HCT116 (cell line): ENCODE results near the gene SUPV3L1. TPM values are rescaled to one million over a fixed set of nuclear protein-coding genes. Genes with fewer than 3 reads are reported as not detected.

Source experiments
- ATAC-seq: fragments of 200-7000 bp; cut with Tn5 transposase; 2 replicates; pipeline ENCODE4 v1.9.1; 2020; ENCODE audit warnings: mild to moderate bottlenecking, moderate library complexity
- BruUV-seq: library from RNA; stranded (reverse); fragments of 400-500 nt; replicated peaks from 2 replicates; lab custom pipeline; 2021; lab: Mats Ljungman, UMichigan
- CTCF ChIA-PET: fragments of 300-600 bp; sonication (Branson Sonifier 250); formaldehyde crosslinking; loops from one replicate; lab custom pipeline; 2021; ENCODE audit warnings: antibody characterized with exemption; lab: Charles Lee
- POLR2A ChIA-PET: fragments of 300-600, 350-600 bp; sonication (Branson Sonifier 250); formaldehyde crosslinking; loops from one replicate; lab custom pipeline; 2021; ENCODE audit warnings: antibody characterized with exemption; lab: Charles Lee
- RAD21 ChIA-PET, 2 experiments: fragments of 300-600 bp; sonication (Branson Sonifier 250); formaldehyde crosslinking; loops; one replicate each; lab custom pipeline; 2023; ENCODE audit warnings: low total read pairs in 2 of 2; ENCODE audit not compliant: uncharacterized antibody in 2 of 2, unreplicated experiment in 2 of 2, low non-redundant PET in 1 of 2; lab: Charles Lee
- DNase-seq: peaks from one replicate; pipeline ENCODE4 v3.0.0-alpha.2; 2010; ENCODE audit warnings: low read depth, low spot score
- H2AFZ ChIP-seq: fragments of 200-600 bp; shearing (Covaris generic), sonication (generic); 2 replicates; pipeline ENCODE4 v1.6.1; 2017; ENCODE audit warnings: low read depth, mixed run types, mixed read lengths, antibody characterized with exemption, low read length; ENCODE audit not compliant: poor library complexity, severe bottlenecking
- H3K27ac ChIP-seq: 2 replicates; pipeline ENCODE4 v1.5.1; 2012; ENCODE audit warnings: low read depth, low read length
- H3K27me3 ChIP-seq: fragments of 200-600 bp; sonication (generic); 2 replicates; pipeline ENCODE4 v1.6.1; 2016; ENCODE audit warnings: mixed run types, low read length, mixed read lengths; ENCODE audit not compliant: insufficient read depth
- H3K36me3 ChIP-seq, 2 experiments: fragments of 200-500 bp in 1 of 2; fragments of 200-600 bp in 1 of 2; sonication (Bioruptor generic) in 1 of 2; sonication (generic) in 1 of 2; 2 replicates each; pipeline versions ENCODE4 v1.5.1 to v1.6.1; 2014 to 2016; ENCODE audit warnings: low read length in 2 of 2, inconsistent platforms in 1 of 2, mixed read lengths in 1 of 2, mixed run types in 1 of 2; ENCODE audit not compliant: insufficient read depth in 2 of 2, control insufficient read depth in 1 of 2
- H3K4me1 ChIP-seq, 2 experiments: fragments of 200-600 bp in 1 of 2; sonication (generic) in 1 of 2; 2 replicates each; pipeline versions ENCODE4 v1.5.1 to v1.6.1; 2012 to 2017; ENCODE audit warnings: low read length in 2 of 2, inconsistent platforms in 1 of 2, mild to moderate bottlenecking in 1 of 2, mixed read lengths in 1 of 2, mixed run types in 1 of 2, moderate library complexity in 1 of 2; ENCODE audit not compliant: insufficient read depth in 2 of 2, control insufficient read depth in 1 of 2
- H3K4me2 ChIP-seq: fragments of 200-600 bp; sonication (generic); 2 replicates; pipeline ENCODE4 v1.6.1; 2017; ENCODE audit warnings: mixed run types, low read length, mixed read lengths
- H3K4me3 ChIP-seq, 2 experiments: fragments of 200-600 bp in 1 of 2; sonication (generic) in 1 of 2; replicated peaks in 1 of 2; 2 replicates each; pipeline ENCODE4 v1.5.1; 2011 to 2016; ENCODE audit warnings: low read length in 2 of 2, control low read depth in 1 of 2, low read depth in 1 of 2, mild to moderate bottlenecking in 1 of 2, mixed read lengths in 1 of 2, mixed run types in 1 of 2
- H3K79me2 ChIP-seq: fragments of 200-600 bp; sonication (generic); 2 replicates; pipeline ENCODE4 v1.6.1; 2017; ENCODE audit warnings: mild to moderate bottlenecking, mixed run types, low read length, moderate library complexity, mixed read lengths; ENCODE audit not compliant: insufficient read depth
- H3K9ac ChIP-seq: fragments of 200-600 bp; sonication (generic); 2 replicates; pipeline ENCODE4 v1.6.1; 2016; ENCODE audit warnings: low read length, mixed read lengths
- H3K9me2 ChIP-seq: fragments of 200-600 bp; sonication (generic), shearing (Covaris generic); 2 replicates; pipeline ENCODE4 v1.6.1; 2017; ENCODE audit warnings: mixed run types, mild to moderate bottlenecking, moderate library complexity; ENCODE audit not compliant: insufficient read depth
- H3K9me3 ChIP-seq, 2 experiments: fragments of 200-500 bp in 1 of 2; fragments of 200-600 bp in 1 of 2; sonication (Bioruptor generic) in 1 of 2; sonication (generic) in 1 of 2; 2 replicates each; pipeline ENCODE4 v1.6.1; 2014 to 2017; ENCODE audit warnings: low read length in 2 of 2, mixed read lengths in 2 of 2, inconsistent platforms in 1 of 2, low read depth in 1 of 2, mild to moderate bottlenecking in 1 of 2, mixed run types in 1 of 2, moderate library complexity in 1 of 2; ENCODE audit not compliant: control insufficient read depth in 1 of 2, insufficient read depth in 1 of 2
- H4K20me1 ChIP-seq: fragments of 200-600 bp; sonication (generic), shearing (Covaris generic); 2 replicates; pipeline ENCODE4 v1.6.1; 2017; ENCODE audit warnings: mixed run types, mild to moderate bottlenecking, moderate library complexity; ENCODE audit not compliant: insufficient read depth
- ATF3 ChIP-seq: IDR thresholded peaks from 2 replicates; pipeline ENCODE4 v1.6.1; 2012
- CEBPB ChIP-seq: IDR thresholded peaks from 2 replicates; pipeline ENCODE4 v1.6.1; 2012; ENCODE audit warnings: low read depth
- CTCF ChIP-seq, 3 experiments: fragments of 200-600 bp in 1 of 3; sonication (generic) in 1 of 3; IDR thresholded peaks in 2 of 3; conservative IDR thresholded peaks in 1 of 3; 2 replicates each; pipeline ENCODE4 v1.5.1; 2012 to 2017; ENCODE audit warnings: low read depth in 2 of 3, low read length in 2 of 3, antibody characterized with exemption in 1 of 3, borderline replicate concordance in 1 of 3, control low read depth in 1 of 3, mild to moderate bottlenecking in 1 of 3, mixed read lengths in 1 of 3, mixed run types in 1 of 3, moderate library complexity in 1 of 3; ENCODE audit not compliant: insufficient read depth in 1 of 3
- EGR1 ChIP-seq: IDR thresholded peaks from 2 replicates; pipeline ENCODE4 v1.6.1; 2012; ENCODE audit warnings: low read depth
- ELF1 ChIP-seq: IDR thresholded peaks from 2 replicates; pipeline ENCODE4 v1.6.1; 2012; ENCODE audit warnings: low read depth, borderline replicate concordance
- EZH2phosphoT487 ChIP-seq: fragments of 200-600 bp; IDR thresholded peaks from 2 replicates; pipeline ENCODE4 v1.6.1; 2018; ENCODE audit warnings: antibody characterized with exemption, borderline replicate concordance
- FOSL1 ChIP-seq: IDR thresholded peaks from 2 replicates; pipeline ENCODE4 v1.6.1; 2012; ENCODE audit warnings: low read depth
- JUND ChIP-seq: IDR thresholded peaks from 2 replicates; pipeline ENCODE4 v1.6.1; 2012
- MAX ChIP-seq: IDR thresholded peaks from 2 replicates; pipeline ENCODE4 v1.6.1; 2012
- POLR2A ChIP-seq: IDR thresholded peaks from 2 replicates; pipeline ENCODE4 v1.7.0; 2011; ENCODE audit warnings: borderline replicate concordance; ENCODE audit not compliant: insufficient read depth, insufficient read length; ENCODE audit errors: extremely low read depth
- RAD21 ChIP-seq: IDR thresholded peaks from 2 replicates; pipeline ENCODE4 v1.6.1; 2012; ENCODE audit warnings: low read depth, mild to moderate bottlenecking
- SP1 ChIP-seq: IDR thresholded peaks from 2 replicates; pipeline ENCODE4 v1.6.1; 2012; ENCODE audit warnings: low read depth
- SRF ChIP-seq: IDR thresholded peaks from 2 replicates; pipeline ENCODE4 v1.6.1; 2012; ENCODE audit warnings: low read depth
- TCF7L2 ChIP-seq: IDR thresholded peaks from 2 replicates; pipeline ENCODE4 v1.7.0; 2011; ENCODE audit warnings: borderline replicate concordance, inconsistent platforms; ENCODE audit not compliant: insufficient read depth, insufficient read length; ENCODE audit errors: extremely low read depth
- YY1 ChIP-seq: IDR thresholded peaks from 2 replicates; pipeline ENCODE4 v1.6.1; 2011; ENCODE audit warnings: low read length, low read depth, moderate library complexity, mild to moderate bottlenecking; ENCODE audit not compliant: insufficient replicate concordance; ENCODE audit errors: extremely low read depth
- ZBTB33 ChIP-seq: IDR thresholded peaks from 2 replicates; pipeline ENCODE4 v1.6.1; 2011; ENCODE audit warnings: mild to moderate bottlenecking, low read length, moderate library complexity; ENCODE audit not compliant: insufficient replicate concordance; ENCODE audit errors: extremely low read depth
- ZFX ChIP-seq: fragments of 450-650 bp; IDR thresholded peaks from 2 replicates; pipeline ENCODE4 v1.6.1; 2017
- intact Hi-C: fragments of 100-400 bp; cut with micrococcal nuclease; formaldehyde crosslinking; loops from 2 replicates; pipeline ENCODE4 v1.10.0; 2022
- total RNA-seq: library from RNA; stranded (reverse); gene quantifications from one replicate; pipeline ENCODE4 v1.2.1, GENCODE V29; 2021; ENCODE audit not compliant: unreplicated experiment

The SUPV3L1 gene
- total RNA-seq, 1 experiment from 2014 or later: 59.7 TPM

GRCh38 chr10:69145329-69145728, 34.7 kb upstream of the SUPV3L1 start:
- no peak overlapping the region for H3K4me3 ChIP-seq
- CTCF ChIA-PET: no interaction called here
- ATAC-seq (no peak), DNase-seq (no peak)
- peaks cover 62% of the 10 kb centered on the region for H3K79me2 ChIP-seq
- no peaks in the 10 kb centered on the region for H3K36me3 ChIP-seq
- no peak overlapping the region for H3K9ac ChIP-seq
- no peaks in the 10 kb centered on the region for H4K20me1 ChIP-seq
- H3K4me2 ChIP-seq: no peak overlapping the region
- H3K4me1 ChIP-seq: no peaks in the 10 kb centered on the region
- BruUV-seq: no TSS peak
- H3K27me3 ChIP-seq: no peaks in the 10 kb centered on the region
- no peaks in the 10 kb centered on the region for H3K9me3 ChIP-seq
- RAD21 ChIA-PET: no interaction called here
- no peak overlapping the region for H2AFZ ChIP-seq
- TF ChIP-seq JUND (no peak), CEBPB (no peak), ELF1 (no peak), EZH2phosphoT487 (no peak), SRF (no peak), ZBTB33 (no peak), ATF3 (no peak), RAD21 (no peak), FOSL1 (no peak), YY1 (no peak), CTCF (IDR thresholded peaks at IDR 0.05 in 2 of 3, conservative IDR thresholded peaks at IDR 0.05 in 1 of 3; ENCODE audit: borderline replicate concordance in 1 of 3, insufficient read depth in 1 of 3, low read depth in 2 of 3, low read length in 2 of 3) (no peak), TCF7L2 (no peak), MAX (no peak), EGR1 (no peak), ZFX (no peak), POLR2A (no peak), SP1 (no peak)
- TF ChIP-seq, all 23 proteins: peak for 0
- intact Hi-C loops: no loop called here
- no peaks in the 10 kb centered on the region for H3K9me2 ChIP-seq
- no peak overlapping the region for H3K27ac ChIP-seq
- POLR2A ChIA-PET: no interaction called here
